GM12875 (cell line): ENCODE data around the gene PCCA.
"Not testable (repeated sequence)": the region's sequence is repeated elsewhere in the genome, so short reads cannot be mapped to it uniquely, and the experiment has no call there.

Source experiments
- H3K4me3 ChIP-seq: one replicate; pipeline ENCODE4 v1.5.1; 2011; ENCODE audit warnings: low read depth, low read length, control low read depth
- TF ChIP-seq, protein P1 (sequence below): IDR thresholded peaks from 2 replicates; pipeline ENCODE4 v1.5.1; 2011; ENCODE audit warnings: low read depth, mild to moderate bottlenecking, control low read depth, inconsistent platforms, low read length, moderate library complexity, borderline replicate concordance; ENCODE audit not compliant: insufficient read depth

Gene PCCA

DNA sequence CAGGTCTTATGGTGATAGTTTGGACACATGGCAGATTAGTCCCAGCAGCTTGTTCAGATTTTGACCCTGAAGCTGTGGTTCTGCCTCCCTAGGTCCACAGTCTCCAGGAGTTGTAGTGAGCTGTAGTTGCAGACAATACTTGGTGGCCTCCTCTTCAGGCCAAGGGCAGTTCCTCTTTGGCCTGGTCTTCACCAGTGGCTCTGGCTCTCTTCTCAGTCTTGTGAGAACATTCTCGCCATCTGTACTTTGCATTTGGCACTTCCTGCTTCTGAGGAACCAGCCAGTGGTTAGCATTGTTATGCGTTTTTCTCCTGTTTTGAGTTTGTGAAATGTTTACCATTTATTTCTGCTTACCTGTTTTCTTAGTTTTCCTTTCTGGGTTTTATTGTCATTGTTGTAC is 40.7 kb downstream of the PCCA start:
- no peak overlapping the region for H3K4me3 ChIP-seq
- TF ChIP-seq, protein P1, sequence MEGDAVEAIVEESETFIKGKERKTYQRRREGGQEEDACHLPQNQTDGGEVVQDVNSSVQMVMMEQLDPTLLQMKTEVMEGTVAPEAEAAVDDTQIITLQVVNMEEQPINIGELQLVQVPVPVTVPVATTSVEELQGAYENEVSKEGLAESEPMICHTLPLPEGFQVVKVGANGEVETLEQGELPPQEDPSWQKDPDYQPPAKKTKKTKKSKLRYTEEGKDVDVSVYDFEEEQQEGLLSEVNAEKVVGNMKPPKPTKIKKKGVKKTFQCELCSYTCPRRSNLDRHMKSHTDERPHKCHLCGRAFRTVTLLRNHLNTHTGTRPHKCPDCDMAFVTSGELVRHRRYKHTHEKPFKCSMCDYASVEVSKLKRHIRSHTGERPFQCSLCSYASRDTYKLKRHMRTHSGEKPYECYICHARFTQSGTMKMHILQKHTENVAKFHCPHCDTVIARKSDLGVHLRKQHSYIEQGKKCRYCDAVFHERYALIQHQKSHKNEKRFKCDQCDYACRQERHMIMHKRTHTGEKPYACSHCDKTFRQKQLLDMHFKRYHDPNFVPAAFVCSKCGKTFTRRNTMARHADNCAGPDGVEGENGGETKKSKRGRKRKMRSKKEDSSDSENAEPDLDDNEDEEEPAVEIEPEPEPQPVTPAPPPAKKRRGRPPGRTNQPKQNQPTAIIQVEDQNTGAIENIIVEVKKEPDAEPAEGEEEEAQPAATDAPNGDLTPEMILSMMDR: no peak

DNA sequence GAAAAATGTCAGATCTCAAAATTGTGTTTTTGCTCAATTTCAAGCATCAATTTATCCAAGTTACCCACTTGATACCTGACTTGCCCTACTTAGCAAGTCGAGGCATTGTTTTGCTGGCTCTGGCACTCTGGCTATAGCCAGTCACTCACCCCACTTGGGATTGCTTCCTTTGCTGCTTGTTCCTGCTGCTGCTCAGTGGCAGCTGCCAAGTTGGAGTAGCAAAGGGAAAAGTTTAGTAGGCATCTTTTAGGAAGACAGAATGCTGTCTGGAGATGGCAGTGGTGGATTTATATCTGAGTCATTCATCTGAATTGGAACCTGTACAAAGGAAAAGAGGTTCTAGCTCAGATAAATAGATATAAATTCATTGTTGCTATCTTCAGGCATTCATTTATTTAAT is 41.2 kb downstream of the PCCA start:
- H3K4me3 ChIP-seq: no peak overlapping the region
- TF ChIP-seq, protein P1: no peak

DNA sequence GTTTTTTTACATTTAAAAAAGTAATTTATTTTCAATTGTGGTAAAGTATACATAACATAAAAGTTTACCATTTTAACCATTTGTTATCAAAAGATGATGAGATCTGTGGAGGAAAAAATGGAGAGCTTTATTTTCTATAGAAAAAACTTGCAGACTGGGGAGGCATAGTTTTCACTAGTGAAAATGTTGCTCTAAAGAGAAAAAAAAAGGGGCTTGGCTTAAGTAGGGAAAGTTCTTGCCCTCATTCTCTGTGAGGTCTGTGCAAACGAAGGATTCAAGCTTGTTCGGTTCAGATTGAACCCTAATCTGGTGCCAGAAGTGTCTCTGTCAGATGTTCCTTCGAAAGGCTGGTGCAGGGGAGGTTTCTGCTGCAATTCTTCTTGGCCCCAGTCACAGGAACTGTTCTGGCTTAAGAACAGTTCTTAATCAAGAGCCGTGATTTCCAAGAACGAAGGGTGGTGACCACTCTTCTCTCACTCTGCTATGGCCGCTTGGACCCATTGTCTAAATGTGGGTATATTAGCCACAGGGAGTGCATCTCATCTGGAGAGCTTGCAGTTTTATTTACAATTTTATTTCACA is 42.1 kb downstream of the PCCA start:
- no peak overlapping the region for H3K4me3 ChIP-seq
- TF ChIP-seq, protein P1: no peak

DNA sequence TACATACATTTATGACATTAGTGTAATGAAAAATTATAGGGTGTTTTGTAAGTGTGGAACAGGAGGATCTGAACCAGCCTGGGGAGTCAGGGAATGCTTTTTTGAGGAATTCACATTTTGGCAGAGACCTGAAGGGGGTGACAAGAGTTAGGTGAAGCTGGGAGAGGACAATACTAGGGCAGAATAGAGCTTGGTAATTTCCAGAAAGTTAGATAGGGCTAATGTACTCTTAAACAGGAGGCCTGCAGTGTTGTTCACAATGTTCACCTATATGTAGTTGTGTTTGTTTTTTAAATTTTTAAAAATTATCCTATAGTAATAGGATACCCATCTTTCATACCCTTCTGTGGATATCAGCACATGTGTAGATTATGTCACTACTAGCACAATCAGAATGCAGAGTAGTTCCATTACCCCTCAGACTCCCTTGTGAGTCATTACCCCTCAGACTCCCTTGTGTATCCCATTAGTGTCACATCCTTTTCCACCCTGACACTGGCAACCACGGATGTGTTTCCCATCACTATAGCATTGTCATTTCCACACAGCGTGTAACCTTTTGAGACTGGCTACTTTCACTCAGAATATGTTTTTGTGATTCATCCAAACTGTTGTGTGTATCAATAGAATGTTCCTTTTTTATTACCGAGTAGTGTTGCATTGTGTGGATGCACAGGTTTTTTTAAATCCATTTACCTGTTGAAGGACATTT is 43.1 kb downstream of the PCCA start:
- TF ChIP-seq, protein P1: no peak

DNA sequence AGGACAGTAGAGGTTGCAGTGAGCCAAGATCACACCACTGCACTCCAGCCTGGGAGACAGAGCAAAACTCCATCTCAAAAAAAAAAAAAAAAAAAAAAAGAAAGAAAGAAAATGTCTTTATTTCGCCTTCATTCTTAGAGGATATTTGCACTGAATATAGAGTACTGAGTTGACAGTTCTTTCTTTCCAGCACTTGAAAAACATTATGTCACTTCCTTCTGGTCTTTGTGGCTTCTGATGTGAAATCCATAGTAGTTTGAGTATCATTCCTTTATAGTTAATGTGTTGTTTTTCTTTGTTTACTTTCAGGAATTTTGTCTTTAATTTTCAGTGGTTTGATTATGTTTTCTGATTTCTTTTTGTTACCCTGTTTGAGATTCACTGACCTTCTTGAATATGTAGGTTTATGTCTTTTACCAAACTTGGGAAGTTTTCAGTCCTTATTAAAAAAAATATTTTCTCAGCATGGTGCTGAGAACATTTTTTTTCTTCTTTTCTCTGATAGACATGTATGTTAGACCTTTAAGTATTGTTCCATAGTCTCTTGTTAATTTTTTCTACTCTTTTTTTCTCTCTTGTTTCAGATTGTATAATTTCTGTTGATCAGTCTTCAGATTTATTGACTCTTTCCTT is 50.1 kb downstream of the PCCA start:
- TF ChIP-seq, protein P1: no peak
- H3K4me3 ChIP-seq: no peak overlapping the region

More for the DNA sequence above, 43.1 kb downstream of the PCCA start:
- H3K4me3 ChIP-seq: no peak overlapping the region

DNA sequence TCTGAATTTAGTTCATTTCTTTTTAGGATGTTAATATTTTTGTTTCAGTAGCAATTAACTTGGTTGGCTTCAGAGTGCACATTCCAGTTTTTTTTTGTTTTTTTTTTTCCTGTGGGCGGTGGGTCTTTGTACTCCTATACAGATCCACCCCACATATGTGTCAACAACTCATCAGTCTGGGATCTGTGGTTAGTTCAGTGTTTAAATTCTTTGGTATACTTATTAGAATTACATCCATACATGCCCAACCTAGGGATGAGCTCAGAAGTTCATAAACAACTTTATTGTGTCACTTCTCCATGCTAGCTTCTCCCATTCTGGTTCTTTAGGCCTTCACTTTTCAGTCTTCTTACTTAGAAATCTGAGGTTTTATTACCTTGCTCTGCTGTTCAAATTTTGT is 50.9 kb downstream of the PCCA start:
- TF ChIP-seq, protein P1: no peak

DNA sequence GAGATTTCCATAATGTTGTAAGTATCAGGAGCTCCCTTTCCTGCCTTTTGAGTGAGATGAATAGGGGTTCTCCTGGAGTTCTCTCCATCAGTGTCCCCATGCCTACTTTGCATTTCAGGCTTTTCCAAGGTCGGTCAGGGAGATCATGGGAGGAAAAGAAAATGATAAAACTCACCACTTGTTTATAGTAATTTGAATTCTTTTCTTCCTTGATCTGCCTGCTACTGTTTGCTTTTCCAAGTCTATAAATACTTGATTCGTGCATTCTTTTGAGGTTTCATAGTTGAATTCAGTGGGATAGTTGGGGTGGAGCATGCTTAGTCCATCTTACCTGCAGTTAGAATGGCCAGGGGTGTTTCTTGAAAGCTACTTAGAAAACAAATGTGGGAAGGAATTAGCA is 51.5 kb downstream of the PCCA start:
- H3K4me3 ChIP-seq: no peak overlapping the region
- TF ChIP-seq, protein P1: no peak

More for the DNA sequence above, 50.9 kb downstream of the PCCA start:
- H3K4me3 ChIP-seq: no peak overlapping the region

DNA sequence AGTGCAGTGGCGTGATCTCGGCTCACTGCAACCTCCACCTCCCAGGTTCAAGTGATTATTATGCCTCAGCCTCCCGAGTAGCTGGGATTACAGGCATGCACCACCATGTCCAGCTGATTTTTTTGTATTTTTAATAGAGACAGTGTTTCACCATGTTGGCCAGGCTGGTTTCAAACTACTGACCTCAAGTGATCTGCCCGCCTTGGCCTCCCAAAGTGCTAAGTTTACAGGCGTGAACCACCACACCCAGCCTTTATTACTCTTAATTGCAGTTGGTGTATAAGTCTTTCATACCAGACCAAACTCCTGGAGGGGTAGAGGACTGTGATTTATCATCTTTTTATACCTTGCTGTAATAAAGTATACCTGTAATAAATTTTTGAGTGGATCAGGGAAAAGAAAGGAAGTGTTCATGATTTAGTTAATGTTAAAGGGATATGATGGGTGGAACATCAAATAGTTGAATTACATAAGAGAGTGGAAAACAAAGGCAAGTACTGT is 52.6 kb downstream of the PCCA start:
- H3K4me3 ChIP-seq: not testable (repeated sequence)
